ENCODE results near the gene ITGB2.

- TF ChIP-seq CTCF (conservative IDR thresholded peaks at IDR 0.05): no peak
- no peak for TF ChIP-seq EZH2 (IDR thresholded peaks at IDR 0.05; ENCODE audit: low read depth)
These were observed 44.7 kb upstream of the ITGB2 start for GRCh38 chr21:44965251-44966022.
